H1 (cell line): ENCODE results near the gene ZNF609. TPM values are rescaled to one million over a fixed set of nuclear protein-coding genes. Genes with fewer than 3 reads are reported as not detected.

ENCODE experiments used
- CTCF ChIA-PET: fragments of 300-600 bp; sonication (Branson Sonifier 250); formaldehyde crosslinking; loops from one replicate; lab custom pipeline; 2021; ENCODE audit not compliant: partially characterized antibody; lab: Charles Lee
- POLR2A ChIA-PET: fragments of 300-600 bp; sonication (Branson Sonifier 250); formaldehyde crosslinking; loops from one replicate; lab custom pipeline; 2021; ENCODE audit warnings: inconsistent platforms; ENCODE audit not compliant: partially characterized antibody; lab: Charles Lee
- DNase-seq, 2 experiments: peaks; one replicate each; pipeline versions ENCODE4 v3.0.0 to v3.0.0-alpha.2; 2010 to 2022; ENCODE audit warnings: low spot score in 2 of 2, low read depth in 1 of 2, mixed read lengths in 1 of 2
- FAIRE-seq: peaks from 2 replicates; lab custom pipeline; 2011; peaks lifted over from hg19 to GRCh38; lab: Jason Lieb, UNC
- H2AFZ ChIP-seq: 2 replicates; pipeline ENCODE4 v1.8.1; 2012; ENCODE audit warnings: low read length, inconsistent platforms
- H2AK5ac ChIP-seq: 2 replicates; pipeline ENCODE4 v1.6.1; 2013; ENCODE audit warnings: low read depth, low read length
- H2BK120ac ChIP-seq: replicated peaks from 2 replicates; pipeline ENCODE3; 2013; ENCODE audit warnings: low read depth, low read length, inconsistent platforms
- H2BK12ac ChIP-seq: 2 replicates; pipeline ENCODE4 v1.6.1; 2013; ENCODE audit warnings: low read depth, low read length
- H2BK15ac ChIP-seq: 2 replicates; pipeline ENCODE4 v1.6.1; 2013; ENCODE audit warnings: low read length
- H2BK20ac ChIP-seq: 2 replicates; pipeline ENCODE4 v1.6.1; 2013; ENCODE audit warnings: low read length
- H2BK5ac ChIP-seq: 2 replicates; pipeline ENCODE4 v1.6.1; 2013; ENCODE audit warnings: low read depth, low read length
- H3K14ac ChIP-seq: 2 replicates; pipeline ENCODE4 v1.6.1; 2013; ENCODE audit warnings: inconsistent platforms; ENCODE audit not compliant: insufficient read length
- H3K18ac ChIP-seq: 2 replicates; pipeline ENCODE4 v1.6.1; 2013; ENCODE audit warnings: low read length; ENCODE audit errors: extremely low read depth
- H3K23ac ChIP-seq: 2 replicates; pipeline ENCODE4 v1.6.1; 2013; ENCODE audit warnings: inconsistent platforms; ENCODE audit not compliant: insufficient read length
- H3K23me2 ChIP-seq: 2 replicates; pipeline ENCODE4 v1.6.1; 2013; ENCODE audit warnings: low read depth, low read length
- H3K27ac ChIP-seq: 2 replicates; pipeline ENCODE4 v1.6.1; 2011; ENCODE audit warnings: low read depth, low read length, inconsistent platforms
- H3K27me3 ChIP-seq, 4 experiments: replicated peaks in 1 of 4; 1 replicate in 1 of 4; 2 replicates in 3 of 4; pipeline versions ENCODE4 v1.6.1 to v1.8.1; 2011 to 2013; ENCODE audit warnings: low read length in 3 of 4, mild to moderate bottlenecking in 3 of 4, inconsistent platforms in 2 of 4, mixed read lengths in 2 of 4, moderate library complexity in 1 of 4; ENCODE audit not compliant: control insufficient read depth in 3 of 4, insufficient read depth in 3 of 4; ENCODE audit errors: extremely low read depth in 1 of 4
- H3K36me3 ChIP-seq, 4 experiments: 2 replicates each; pipeline versions ENCODE4 v1.6.1 to v1.8.1; 2011 to 2013; ENCODE audit warnings: mild to moderate bottlenecking in 4 of 4, low read length in 3 of 4, moderate library complexity in 2 of 4, control low read depth in 1 of 4, inconsistent platforms in 1 of 4; ENCODE audit not compliant: insufficient read depth in 4 of 4, control insufficient read depth in 2 of 4
- H3K4ac ChIP-seq: replicated peaks from 2 replicates; pipeline ENCODE3; 2013; ENCODE audit warnings: low read length, low read depth, mixed read lengths, inconsistent platforms; ENCODE audit not compliant: insufficient read length
- H3K4me1 ChIP-seq, 4 experiments: replicated peaks in 1 of 4; 1 replicate in 1 of 4; 2 replicates in 3 of 4; pipeline versions ENCODE4 v1.6.1 to v1.8.1; 2011 to 2013; ENCODE audit warnings: low read length in 3 of 4, inconsistent platforms in 2 of 4, mixed read lengths in 1 of 4; ENCODE audit not compliant: insufficient read depth in 4 of 4, control insufficient read depth in 3 of 4
- H3K4me2 ChIP-seq, 2 experiments: 2 replicates each; pipeline versions ENCODE4 v1.6.1 to v1.8.1; 2011 to 2013; ENCODE audit warnings: low read depth in 2 of 2, low read length in 2 of 2, control low read depth in 1 of 2, inconsistent platforms in 1 of 2, mild to moderate bottlenecking in 1 of 2; ENCODE audit not compliant: insufficient read depth in 1 of 2
- H3K4me3 ChIP-seq, 4 experiments: fragments of 200-600, 300-600 bp in 1 of 4; sonication (generic), shearing (Covaris generic), sonication (Bioruptor Twin) in 1 of 4; 2 replicates each; pipeline versions ENCODE4 v1.5.1 to v1.8.1; 2011 to 2016; ENCODE audit warnings: low read length in 4 of 4, low read depth in 3 of 4, control low read depth in 2 of 4, inconsistent platforms in 2 of 4, mild to moderate bottlenecking in 2 of 4, mixed read lengths in 1 of 4, moderate library complexity in 1 of 4; ENCODE audit not compliant: insufficient read depth in 2 of 4; ENCODE audit errors: extremely low read depth in 1 of 4
- H3K56ac ChIP-seq: replicated peaks from 2 replicates; pipeline ENCODE3; 2013; ENCODE audit warnings: low read depth, mild to moderate bottlenecking, mixed read lengths, low read length, inconsistent platforms; ENCODE audit not compliant: insufficient read length
- H3K79me1 ChIP-seq: 2 replicates; pipeline ENCODE4 v1.6.1; 2013; ENCODE audit warnings: low read depth, low read length, control low read depth
- H3K79me2 ChIP-seq, 2 experiments: 2 replicates each; pipeline versions ENCODE4 v1.6.1 to v1.8.1; 2012 to 2013; ENCODE audit warnings: low read length in 2 of 2, mild to moderate bottlenecking in 2 of 2, inconsistent platforms in 1 of 2; ENCODE audit not compliant: insufficient read depth in 2 of 2, control insufficient read depth in 1 of 2
- H3K9ac ChIP-seq, 4 experiments: replicated peaks in 1 of 4; 1 replicate in 1 of 4; 2 replicates in 3 of 4; pipeline versions ENCODE4 v1.6.1 to v1.8.1; 2011 to 2013; ENCODE audit warnings: low read depth in 3 of 4, low read length in 3 of 4, control low read depth in 2 of 4, mild to moderate bottlenecking in 2 of 4, moderate library complexity in 2 of 4, inconsistent platforms in 1 of 4; ENCODE audit errors: extremely low read depth in 1 of 4
- H3K9me3 ChIP-seq, 2 experiments: 2 replicates each; pipeline versions ENCODE4 v1.6.1 to v1.8.1; 2012 to 2013; ENCODE audit warnings: mild to moderate bottlenecking in 2 of 2, moderate library complexity in 2 of 2, control low read depth in 1 of 2, inconsistent platforms in 1 of 2, low read depth in 1 of 2, low read length in 1 of 2, mixed read lengths in 1 of 2; ENCODE audit not compliant: insufficient read depth in 2 of 2
- H4K20me1 ChIP-seq, 2 experiments: replicated peaks in 1 of 2; 2 replicates each; pipeline versions ENCODE3 to v1.8.1; 2011 to 2013; ENCODE audit warnings: inconsistent platforms in 2 of 2, low read length in 2 of 2, mild to moderate bottlenecking in 1 of 2; ENCODE audit not compliant: insufficient read depth in 2 of 2, control insufficient read depth in 1 of 2
- H4K5ac ChIP-seq: 2 replicates; pipeline ENCODE4 v1.6.1; 2013; ENCODE audit warnings: low read length, low read depth, mixed read lengths, inconsistent platforms; ENCODE audit not compliant: insufficient read length
- H4K8ac ChIP-seq: 2 replicates; pipeline ENCODE4 v1.8.0; 2013; ENCODE audit warnings: mild to moderate bottlenecking, moderate library complexity, low read length, inconsistent platforms; ENCODE audit not compliant: insufficient read depth; ENCODE audit errors: extremely low read depth
- H4K91ac ChIP-seq: replicated peaks from 2 replicates; pipeline ENCODE3; 2013; ENCODE audit warnings: low read length, mixed read lengths, inconsistent platforms; ENCODE audit not compliant: insufficient read length
- HDAC6 ChIP-seq: IDR thresholded peaks from one replicate; pipeline ENCODE4 v1.7.1; 2012; ENCODE audit warnings: low read depth, mild to moderate bottlenecking, inconsistent platforms, low read length, moderate library complexity
- KDM4A ChIP-seq: IDR thresholded peaks from one replicate; pipeline ENCODE4 v1.7.1; 2012; ENCODE audit warnings: low read depth, mild to moderate bottlenecking, moderate library complexity, low read length, inconsistent platforms; ENCODE audit not compliant: severe bottlenecking
- POLR2A ChIP-seq, 2 experiments: IDR thresholded peaks; 1 replicate in 1 of 2; 2 replicates in 1 of 2; pipeline ENCODE4 v1.6.1; 2011; ENCODE audit warnings: low read depth in 2 of 2, low read length in 2 of 2, mild to moderate bottlenecking in 2 of 2; ENCODE audit errors: control extremely low read depth in 1 of 2
- POLR2AphosphoS5 ChIP-seq: IDR thresholded peaks from 2 replicates; pipeline ENCODE4 v1.6.1; 2011; ENCODE audit warnings: low read depth, low read length
- RBBP5 ChIP-seq: IDR thresholded peaks from 2 replicates; pipeline ENCODE4 v1.7.1; 2012; ENCODE audit warnings: low read depth, mild to moderate bottlenecking, inconsistent platforms, low read length, moderate library complexity, borderline replicate concordance
- RXRA ChIP-seq: IDR thresholded peaks from 2 replicates; pipeline ENCODE4 v1.6.1; 2011; ENCODE audit warnings: low read depth, mild to moderate bottlenecking, low read length, moderate library complexity; ENCODE audit not compliant: insufficient read depth
- TBP ChIP-seq: IDR thresholded peaks from 2 replicates; pipeline ENCODE4 v1.6.1; 2011; ENCODE audit warnings: low read depth, low read length, improper control_type of control experiment
- WGBS, 2 experiments: shearing (Covaris generic) in 1 of 2; methylation state at CpG; one replicate each; pipeline versions ENCODE4 v1.1.6 to v1.1.7; 2013 to 2015; ENCODE audit warnings: low lambda C conversion rate in 2 of 2, mixed read lengths in 2 of 2, inconsistent platforms in 1 of 2, low coverage in 1 of 2, missing lambda C conversion rate in 1 of 2; ENCODE audit not compliant: insufficient replicate concordance in 2 of 2, insufficient coverage in 1 of 2, insufficient read length in 1 of 2; ENCODE audit errors: extremely low coverage in 1 of 2, missing lambda C conversion rate in 1 of 2; 5-methylcytosine and 5-hydroxymethylcytosine counted together
- polyA plus RNA-seq, 7 experiments: library from polyadenylated mRNA; depleted of rRNA in 3 of 7; stranded (reverse) in 5 of 7; unstranded in 2 of 7; fragments of >200 nt in 5 of 7; fragments of 200-250 nt in 2 of 7; gene quantifications; 1 replicate in 5 of 7; 2 replicates in 1 of 7; 4 replicates in 1 of 7; pipeline versions ENCODE4 v1.2.1 to v1.2.3, GENCODE V29; 2011 to 2013; ENCODE audit warnings: missing spikeins in 2 of 7, mixed read lengths in 2 of 7
- total RNA-seq: library from RNA; stranded (reverse); fragmentation: NEBNext Ultra II Directional; extraction: Animal tissue kit (Norgen Biotek cat#: 25700); gene quantifications from 2 replicates; pipeline ENCODE4 v1.2.1, GENCODE V29; 2021

Gene ZNF609
- total and polyA plus RNA-seq, 2 of the 8 experiments (the other 6 are each of a cell fraction or from before 2014, with no cell fraction given), result 15.5 to 47.8 TPM

GRCh38 chr15:64460724-64461720, 644 bp downstream of the ZNF609 start:
- H3K79me1 ChIP-seq, result peaks cover 3% of the 10 kb centered on the region; the same call in 1 of the 2 replicates
- peak overlapping the region; percentile 53 for H2BK5ac ChIP-seq
- POLR2A ChIA-PET, result interaction anchor here (0.6 to 2.5 kb wide), 15 partner anchors 8 to 348 kb away, joined by 3 to 13 read pairs (median 3); partner anchors contain the start of gene TRIP4
- CTCF ChIA-PET, result interaction anchor here (0.7 to 1.6 kb wide), 8 partner anchors 17 to 223 kb away, joined by 3 to 5 read pairs (median 4); no protein-coding TSS in a partner anchor
- peaks cover 4 to 12% of the 10 kb centered on the region in 2 experiments for H4K20me1 ChIP-seq
- H3K79me2 ChIP-seq, result peaks cover 18 to 50% of the 10 kb centered on the region in 2 experiments
- H3K4ac ChIP-seq, result no peak overlapping the region
- no peaks in the 10 kb centered on the region for H3K36me3 ChIP-seq
- no peak overlapping the region for H4K91ac ChIP-seq
- H2BK12ac ChIP-seq, result peak overlapping the region; percentile 78; the same call in 1 of the 2 replicates
- peaks cover 6% of the 10 kb centered on the region for H3K23me2 ChIP-seq
- peak overlapping the region; percentile 64; the same call in 1 of the 2 replicates for H3K18ac ChIP-seq
- peak overlapping the region; percentile 59; the same call in 1 of the 2 replicates for H4K8ac ChIP-seq
- peak overlapping the region; percentile 73 to 90 (median 82) for H3K9ac ChIP-seq
- no peak overlapping the region for H2BK120ac ChIP-seq
- H3K4me2 ChIP-seq, result peak overlapping the region; percentile 88 to 91
- no peaks in the 10 kb centered on the region for H3K27me3 ChIP-seq
- H3K9me3 ChIP-seq, result no peaks in the 10 kb centered on the region
- no peak overlapping the region for H2BK15ac ChIP-seq
- H3K4me1 ChIP-seq, result peaks cover 0 to 14% (median 10%) of the 10 kb centered on the region in 4 experiments; a peak in 6 of 7 replicates
- no peak overlapping the region for H3K56ac ChIP-seq
- no peak overlapping the region for H2BK20ac ChIP-seq
- H3K14ac ChIP-seq, result no peak overlapping the region
- H2AK5ac ChIP-seq, result peak overlapping the region; percentile 88; the same call in 1 of the 2 replicates
- WGBS, 2 experiments, result 4% methylated on average over 8 of the region's 56 CpGs; no CpG with 5 or more reads in 1 of the 2 experiments
- H3K27ac ChIP-seq, result peak overlapping the region; percentile 58
- H3K4me3 ChIP-seq, result peak overlapping the region; percentile 84 to 93 (median 91)
- FAIRE-seq (no peak), DNase-seq (peak in 1 of 2 experiments; percentile 54)
- H3K23ac ChIP-seq, result no peak overlapping the region
- no peak overlapping the region for H2AFZ ChIP-seq
- H4K5ac ChIP-seq, result peak overlapping the region; percentile 4
- no peak for TF ChIP-seq HDAC6
- TF ChIP-seq RBBP5, result peak; percentile 14; the same call in 1 of the 2 replicates
- TF ChIP-seq POLR2A (IDR thresholded peaks at IDR 0.05; ENCODE audit: control extremely low read depth in 1 of 2, low read depth in 2 of 2, low read length in 2 of 2), result peak; percentile 33 to 46; a peak in 2 of 3 replicates
- TF ChIP-seq POLR2AphosphoS5, result peak; percentile 50; the same call in 1 of the 2 replicates
- no peak for TF ChIP-seq RXRA
- peak; percentile 27 for TF ChIP-seq KDM4A
- TF ChIP-seq TBP, result peak; percentile 37; the same call in 1 of the 2 replicates
